ENCODE data around the gene ARID5A. TPM values are rescaled to one million over a fixed set of nuclear protein-coding genes. Genes with fewer than 3 reads are reported as not detected.

Gene ARID5A
- total and polyA plus RNA-seq, 9 of the 15 experiments (the other 6 are each of a cell fraction or from before 2014, with no cell fraction given): 0.14 to 12.5 (median 3.0) TPM

GRCh38 chr2:96558061-96558460, 21.5 kb downstream of the ARID5A start:
- no peak overlapping the region for H3K4me2 ChIP-seq (ENCODE audit: insufficient read depth, low read length)
- H3K36me3 ChIP-seq (ENCODE audit: control insufficient read depth, insufficient read depth, low read length): no peaks in the 10 kb centered on the region
- H3K27me3 ChIP-seq (ENCODE audit: control insufficient read depth in 2 of 2, insufficient read depth in 2 of 2, low read length in 2 of 2): peaks cover 0 to 26% of the 10 kb centered on the region in 2 experiments; a peak in 2 of 5 replicates
- H3K9me3 ChIP-seq (replicated peaks; ENCODE audit: control insufficient read depth, insufficient read depth, low read depth, low read length): no peaks in the 10 kb centered on the region
- no peaks in the 10 kb centered on the region for H3K79me2 ChIP-seq (ENCODE audit: control insufficient read depth, insufficient read depth, low read length)
- TF ChIP-seq ZNF165 (CRISPR knock-in tag; IDR thresholded peaks at IDR 0.05; ENCODE audit: borderline replicate concordance) (no peak), ZBTB8A (IDR thresholded peaks at IDR 0.05; ENCODE audit: partially characterized antibody) (no peak), BCL6 (CRISPR knock-in tag; IDR thresholded peaks at IDR 0.05) (no peak), ZFP36 (IDR thresholded peaks at IDR 0.05; ENCODE audit: low read depth, low read length, partially characterized antibody) (peak; percentile 70), NR2F6 (CRISPR knock-in tag; IDR thresholded peaks at IDR 0.05) (no peak), TBP (optimal IDR thresholded peaks at IDR 0.05; ENCODE audit: low read depth, low read length) (no peak), GTF2F1 (IDR thresholded peaks at IDR 0.05; ENCODE audit: low read depth, low read length) (no peak), KLF6 (CRISPR knock-in tag; IDR thresholded peaks at IDR 0.05; ENCODE audit: borderline replicate concordance) (no peak)
- H2AFZ ChIP-seq (ENCODE audit: low read depth, low read length): no peak overlapping the region
- no peak overlapping the region for H3K9ac ChIP-seq (ENCODE audit: insufficient read depth in 1 of 2, low read depth in 2 of 2, low read length in 2 of 2)
- no peak overlapping the region for H3K4me3 ChIP-seq
- intact Hi-C loops (cut with micrococcal nuclease): loop anchor here (10.0 kb wide), 1 partner anchor 247 kb away; no protein-coding TSS in a partner anchor
- no peaks in the 10 kb centered on the region for H4K20me1 ChIP-seq (replicated peaks; ENCODE audit: control insufficient read depth, insufficient read depth, low read length)
- DNase-seq (ENCODE audit: extremely low read depth in 1 of 4, low spot score in 3 of 4) (no peak), FAIRE-seq (no peak), ATAC-seq (no peak)
- ChIA-PET CTCF (ENCODE audit: low intra/inter-chr PET ratio) (no interaction called here), POLR2A (interaction anchor here (1.3 kb wide), 1 partner anchor 8 kb away, joined by 4 read pairs; no protein-coding TSS in a partner anchor)
- in situ Hi-C loops (cut with MboI): loop anchor here (25.0 kb wide), 1 partner anchor 404 kb away; no protein-coding TSS in a partner anchor
- H3K4me1 ChIP-seq (replicated peaks in 1 of 2; ENCODE audit: control insufficient read depth in 2 of 2, insufficient read depth in 2 of 2, low read length in 2 of 2): peaks cover 0 to 18% of the 10 kb centered on the region in 2 experiments; a peak in 3 of 5 replicates
- no TSS peak for BruUV-seq (replicated peaks)
- H3K27ac ChIP-seq (ENCODE audit: extremely low read depth, low read depth, low read length): no peak overlapping the region
- WGBS (ENCODE audit: insufficient coverage, low coverage, missing lambda C conversion rate): 20% methylated on average over 6 of the region's 6 CpGs
- no peaks in the 10 kb centered on the region for H3K9me1 ChIP-seq (ENCODE audit: control insufficient read depth, insufficient read depth, low read length)
